ENCODE measurements around the gene SLC25A38. TPM values are rescaled to one million over a fixed set of nuclear protein-coding genes. Genes with fewer than 3 reads are reported as not detected.

The SLC25A38 gene
- total RNA-seq, 2 donors from 2014 or later: 14.3 to 15.7 TPM

GRCh38 chr3:39378957-39379777 lies 4.0 kb upstream of the SLC25A38 start:
- H3K4me1 ChIP-seq: no peaks in the 10 kb centered on the region
- no peak for DNase-seq (ENCODE audit: low spot score)
- no peaks in the 10 kb centered on the region for H3K27me3 ChIP-seq
- H3K9me3 ChIP-seq: no peaks in the 10 kb centered on the region
- H3K4me3 ChIP-seq: no peak overlapping the region
- no peaks in the 10 kb centered on the region for H3K36me3 ChIP-seq
- TF ChIP-seq CTCF (IDR thresholded peaks at IDR 0.05): no peak
- no peak overlapping the region for H3K27ac ChIP-seq

- no peak overlapping the region for H3K27ac ChIP-seq
- TF ChIP-seq CTCF (IDR thresholded peaks at IDR 0.05): no peak
- H3K4me1 ChIP-seq: peaks cover 0 to 5% of the 10 kb centered on the region in 2 donors
- H3K27me3 ChIP-seq: no peaks in the 10 kb centered on the region
- no peaks in the 10 kb centered on the region for H3K9me3 ChIP-seq
- H3K4me3 ChIP-seq: no peak overlapping the region
- DNase-seq (ENCODE audit: low spot score): no peak
- H3K36me3 ChIP-seq: no peaks in the 10 kb centered on the region
Measured at GRCh38 chr3:39379778-39380155, 3.4 kb upstream of the SLC25A38 start.

GRCh38 chr3:39381432-39381831 lies 1.7 kb upstream of the SLC25A38 start:
- no peak for DNase-seq (ENCODE audit: low spot score)
- Histone ChIP-seq H3K4me3 (no peak overlapping the region), H3K36me3 (no peaks in the 10 kb centered on the region), H3K27ac (no peak overlapping the region), H3K4me1 (peaks cover 0 to 16% of the 10 kb centered on the region in 2 donors), H3K9me3 (no peaks in the 10 kb centered on the region), H3K27me3 (no peaks in the 10 kb centered on the region)
- no peak for TF ChIP-seq CTCF (IDR thresholded peaks at IDR 0.05)

- Histone ChIP-seq H3K27ac (peak overlapping the region; percentile 87 to 90), H3K4me3 (peak overlapping the region; percentile 62 to 91), H3K9me3 (no peaks in the 10 kb centered on the region), H3K4me1 (peaks cover 0 to 16% of the 10 kb centered on the region in 2 donors), H3K27me3 (no peaks in the 10 kb centered on the region), H3K36me3 (peaks cover under 1% of the 10 kb centered on the region)
- peak; percentile 94 for DNase-seq (ENCODE audit: low spot score)
- TF ChIP-seq CTCF (IDR thresholded peaks at IDR 0.05): no peak
Measured at GRCh38 chr3:39383881-39384664, 903 bp downstream of the SLC25A38 start.

GRCh38 chr3:39384665-39385000 lies 1.5 kb downstream of the SLC25A38 start:
- Histone ChIP-seq H3K9me3 (no peaks in the 10 kb centered on the region), H3K27me3 (no peaks in the 10 kb centered on the region), H3K36me3 (peaks cover 6% of the 10 kb centered on the region), H3K4me1 (peaks cover 0 to 16% of the 10 kb centered on the region in 2 donors), H3K27ac (peak overlapping the region; percentile 87 to 90), H3K4me3 (peak overlapping the region; percentile 62 to 91)
- DNase-seq (ENCODE audit: low spot score): no peak
- no peak for TF ChIP-seq CTCF (IDR thresholded peaks at IDR 0.05)
